Natural killer cell (primary cell): Measurements from ENCODE around the gene MKKS. TPM values are rescaled to one million over a fixed set of nuclear protein-coding genes. Genes with fewer than 3 reads are reported as not detected.
A peak's percentile ranks its signal among the peaks of the same experiment; 100 is the strongest.

ENCODE experiments used
- ATAC-seq, 3 donors: fragments of 150-1000 bp in 2 of 3; fragments of 200-7000 bp in 1 of 3; cut with Tn5 transposase; 1 replicate in 1 of 3; 2 replicates in 2 of 3; pipeline ENCODE4 v1.10.0; 2021; ENCODE audit warnings: mild to moderate bottlenecking in 2 of 3, moderate library complexity in 2 of 3
- DNase-seq, 2 donors: peaks; one replicate each; pipeline versions ENCODE4 v3.0.0 to v3.0.0-alpha.2; 2013 to 2021; ENCODE audit warnings: mixed read lengths in 1 of 2
- H3K27ac ChIP-seq: one replicate; pipeline ENCODE4 v1.5.1; 2013; ENCODE audit warnings: mild to moderate bottlenecking, low read length
- H3K27me3 ChIP-seq: one replicate; pipeline ENCODE4 v1.6.1; 2013; ENCODE audit warnings: low read length; ENCODE audit not compliant: control insufficient read depth, insufficient read depth
- H3K36me3 ChIP-seq: one replicate; pipeline ENCODE4 v1.6.1; 2013; ENCODE audit warnings: low read length; ENCODE audit not compliant: control insufficient read depth, insufficient read depth
- H3K4me1 ChIP-seq: one replicate; pipeline ENCODE4 v1.6.1; 2013; ENCODE audit warnings: low read length; ENCODE audit not compliant: control insufficient read depth, insufficient read depth
- H3K4me3 ChIP-seq: one replicate; pipeline ENCODE4 v1.5.1; 2013; ENCODE audit warnings: low read length
- H3K9me3 ChIP-seq: one replicate; pipeline ENCODE4 v1.6.1; 2013; ENCODE audit warnings: low read length; ENCODE audit not compliant: control insufficient read depth, insufficient read depth
- H3K27ac Mint-ChIP-seq, 2 donors: one replicate each; pipeline ENCODE4 v1.8.0; 2022; ENCODE audit warnings: mild to moderate bottlenecking in 2 of 2, mixed read lengths in 2 of 2, moderate library complexity in 1 of 2
- H3K27me3 Mint-ChIP-seq, 2 donors: one replicate each; pipeline ENCODE4 v1.8.0; 2022; ENCODE audit warnings: low read depth in 2 of 2, mixed read lengths in 2 of 2
- H3K36me3 Mint-ChIP-seq: one replicate; pipeline ENCODE4 v1.8.0; 2022; ENCODE audit warnings: mixed read lengths
- H3K4me1 Mint-ChIP-seq, 2 donors: one replicate each; pipeline ENCODE4 v1.8.0; 2022; ENCODE audit warnings: mixed read lengths in 2 of 2
- H3K4me3 Mint-ChIP-seq: one replicate; pipeline ENCODE4 v1.8.0; 2022; ENCODE audit warnings: mild to moderate bottlenecking, moderate library complexity, mixed read lengths
- H3K9me3 Mint-ChIP-seq, 2 donors: one replicate each; pipeline ENCODE4 v1.8.0; 2022; ENCODE audit warnings: mixed read lengths in 2 of 2
- WGBS: methylation state at CpG from one replicate; pipeline ENCODE4 v1.1.7; 2013; ENCODE audit warnings: missing lambda C conversion rate; ENCODE audit not compliant: insufficient coverage; 5-methylcytosine and 5-hydroxymethylcytosine counted together
- intact Hi-C: fragments of 100-400 bp; cut with micrococcal nuclease; formaldehyde crosslinking; loops from one replicate; pipeline ENCODE4 v1.14.2; 2022
- total RNA-seq, 4 donors: library from RNA; stranded (reverse); fragments of 120-200 nt in 1 of 4; gene quantifications; one replicate each; pipeline versions ENCODE4 v1.2.3 to v1.2.4, GENCODE V29; 2013 to 2022
- TF ChIP-seq, protein P1 (sequence below): fragments of 200-600 bp; IDR thresholded peaks from one replicate; pipeline ENCODE4 v1.8.0; 2022; ENCODE audit warnings: antibody characterized with exemption

The MKKS gene
- total RNA-seq, 3 donors from 2014 or later (not counting 1 experiment from before 2014, with no cell fraction given) = 3.5 to 6.2 (median 3.6) TPM

DNA sequence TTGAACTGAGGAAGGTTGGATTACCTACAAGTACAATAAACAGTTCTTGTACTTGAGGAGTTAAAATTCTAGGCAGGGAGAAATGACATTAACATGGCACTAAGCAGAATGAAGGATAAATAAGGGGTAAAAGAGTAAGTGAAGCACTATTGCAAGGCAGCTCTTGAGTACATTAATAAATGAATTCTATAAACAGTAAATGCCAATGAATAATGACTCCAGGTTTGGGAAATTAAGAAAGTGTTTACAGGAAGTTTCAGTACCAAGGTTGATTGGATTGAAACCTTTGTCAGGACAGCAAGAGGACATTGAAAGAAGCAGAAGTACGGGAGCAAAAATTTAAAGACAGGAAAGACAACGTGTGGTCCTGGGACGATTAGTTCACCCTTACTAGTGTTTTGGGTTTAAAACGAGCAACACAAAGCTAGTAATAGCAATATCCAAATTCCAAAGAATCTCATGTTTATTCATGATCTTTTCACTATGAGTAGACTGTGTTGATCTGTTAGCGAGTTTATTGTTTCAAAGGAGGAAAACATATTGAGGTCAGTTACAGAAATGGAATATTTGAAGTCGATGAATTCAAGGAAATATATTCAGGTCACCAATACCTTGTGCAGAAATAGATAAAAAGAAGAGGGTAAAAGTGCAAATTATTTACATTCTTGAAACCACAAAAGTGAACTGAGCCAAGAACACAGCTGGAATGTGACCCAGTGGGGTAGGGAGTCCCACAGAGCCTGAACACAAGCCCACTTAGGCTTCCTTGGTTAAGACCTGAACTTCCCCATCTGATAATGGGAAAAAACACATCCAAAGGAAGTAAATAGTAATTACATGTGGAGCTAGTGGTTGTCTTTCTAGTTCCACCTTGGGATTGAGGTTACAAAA is 80.8 kb downstream of the MKKS start:
- peaks cover 2 to 3% of the 10 kb centered on the region in 2 donors for H3K9me3 Mint-ChIP-seq
- Histone ChIP-seq H3K4me3 (no peak overlapping the region), H3K36me3 (no peaks in the 10 kb centered on the region), H3K27me3 (no peaks in the 10 kb centered on the region), H3K4me1 (peaks cover 20% of the 10 kb centered on the region), H3K9me3 (no peaks in the 10 kb centered on the region), H3K27ac (peak overlapping the region; percentile 22)
- TF ChIP-seq, protein P1, sequence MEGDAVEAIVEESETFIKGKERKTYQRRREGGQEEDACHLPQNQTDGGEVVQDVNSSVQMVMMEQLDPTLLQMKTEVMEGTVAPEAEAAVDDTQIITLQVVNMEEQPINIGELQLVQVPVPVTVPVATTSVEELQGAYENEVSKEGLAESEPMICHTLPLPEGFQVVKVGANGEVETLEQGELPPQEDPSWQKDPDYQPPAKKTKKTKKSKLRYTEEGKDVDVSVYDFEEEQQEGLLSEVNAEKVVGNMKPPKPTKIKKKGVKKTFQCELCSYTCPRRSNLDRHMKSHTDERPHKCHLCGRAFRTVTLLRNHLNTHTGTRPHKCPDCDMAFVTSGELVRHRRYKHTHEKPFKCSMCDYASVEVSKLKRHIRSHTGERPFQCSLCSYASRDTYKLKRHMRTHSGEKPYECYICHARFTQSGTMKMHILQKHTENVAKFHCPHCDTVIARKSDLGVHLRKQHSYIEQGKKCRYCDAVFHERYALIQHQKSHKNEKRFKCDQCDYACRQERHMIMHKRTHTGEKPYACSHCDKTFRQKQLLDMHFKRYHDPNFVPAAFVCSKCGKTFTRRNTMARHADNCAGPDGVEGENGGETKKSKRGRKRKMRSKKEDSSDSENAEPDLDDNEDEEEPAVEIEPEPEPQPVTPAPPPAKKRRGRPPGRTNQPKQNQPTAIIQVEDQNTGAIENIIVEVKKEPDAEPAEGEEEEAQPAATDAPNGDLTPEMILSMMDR = no peak
- no peaks in the 10 kb centered on the region for H3K36me3 Mint-ChIP-seq
- no peak overlapping the region for H3K4me3 Mint-ChIP-seq
- H3K27ac Mint-ChIP-seq = peak overlapping the region; percentile 92 to 94
- 28% methylated on average over 5 of the region's 6 CpGs for WGBS
- H3K4me1 Mint-ChIP-seq = peaks cover 30 to 42% of the 10 kb centered on the region in 2 donors
- H3K27me3 Mint-ChIP-seq = no peaks in the 10 kb centered on the region
- DNase-seq (no peak), ATAC-seq (no peak)
- intact Hi-C loops = loop anchor here (5.0 kb wide), 1 partner anchor 46 kb away; no protein-coding TSS in a partner anchor

Other genes with a start within 250 kb of the MKKS start
- not detected for gene SNAP25, start 215.4 kb downstream of the MKKS start, total RNA-seq
- gene SLX4IP, start 1.1 kb upstream of the MKKS start, total RNA-seq = 1 to 10 TPM; 2.9 to 5.5 (median 5.2) TPM
- 10 to 100 TPM in 1 of 3 donors, 1 to 10 TPM in 2; 8.1 to 12.3 (median 8.7) TPM for gene JAG1, start 239.8 kb upstream of the MKKS start, total RNA-seq